ENCODE results near the gene KATNB1. TPM values are rescaled to one million over a fixed set of nuclear protein-coding genes. Genes with fewer than 3 reads are reported as not detected.

KATNB1 gene
- polyA plus RNA-seq, 1 donor from 2014 or later, result 57.9 TPM

- no peak for TF ChIP-seq REST (IDR thresholded peaks at IDR 0.05; ENCODE audit: borderline replicate concordance)
- no peak for TF ChIP-seq CTCF (IDR thresholded peaks at IDR 0.05; ENCODE audit: poor library complexity, severe bottlenecking)
- TF ChIP-seq EP300 (conservative IDR thresholded peaks at IDR 0.05; ENCODE audit: poor library complexity, severe bottlenecking), result no peak
- no peak for TF ChIP-seq MXI1 (conservative IDR thresholded peaks at IDR 0.05; ENCODE audit: poor library complexity, severe bottlenecking)
- TF ChIP-seq RAD21 (conservative IDR thresholded peaks at IDR 0.05), result no peak
- TF ChIP-seq SMC3 (conservative IDR thresholded peaks at IDR 0.05; ENCODE audit: poor library complexity), result no peak
- no peak for TF ChIP-seq EZH2 (IDR thresholded peaks at IDR 0.05; ENCODE audit: borderline replicate concordance, insufficient read depth, low read length, poor library complexity, severe bottlenecking)
- no peak for TF ChIP-seq POLR2AphosphoS5 (IDR thresholded peaks at IDR 0.05)
- no peak for TF ChIP-seq TAF1 (IDR thresholded peaks at IDR 0.05; ENCODE audit: low read depth)
- Histone ChIP-seq H3K79me2 (replicated peaks; ENCODE audit: insufficient read depth, low read length) (no peaks in the 10 kb centered on the region), H3K36me3 (ENCODE audit: insufficient read depth, low read length) (no peaks in the 10 kb centered on the region), H2AFZ (ENCODE audit: low read depth, low read length) (no peak overlapping the region), H3K9me3 (ENCODE audit: low read length) (no peaks in the 10 kb centered on the region), H3K27me3 (ENCODE audit: insufficient read depth, low read depth, low read length) (no peaks in the 10 kb centered on the region), H3K27ac (ENCODE audit: low read length) (no peak overlapping the region), H3F3A (ENCODE audit: insufficient read depth, low read length, poor library complexity, severe bottlenecking) (no peaks in the 10 kb centered on the region), H3K9ac (ENCODE audit: low read length) (no peak overlapping the region), H3K9me2 (ENCODE audit: insufficient read depth, low read length) (no peaks in the 10 kb centered on the region), H4K20me1 (ENCODE audit: insufficient read depth) (no peaks in the 10 kb centered on the region), H3K4me2 (ENCODE audit: low read length) (no peak overlapping the region), H3K4me3 (ENCODE audit: low read length) (no peak overlapping the region)
Measured at GRCh38 chr16:57700781-57701551, 34.6 kb upstream of the KATNB1 start.

GRCh38 chr16:57701759-57702371, 33.7 kb upstream of the KATNB1 start:
- no peak overlapping the region for H3K27ac ChIP-seq (ENCODE audit: low read length)
- H4K20me1 ChIP-seq (ENCODE audit: insufficient read depth), result no peaks in the 10 kb centered on the region
- TF ChIP-seq MXI1 (conservative IDR thresholded peaks at IDR 0.05; ENCODE audit: poor library complexity, severe bottlenecking) (no peak), POLR2AphosphoS5 (IDR thresholded peaks at IDR 0.05) (no peak), EZH2 (IDR thresholded peaks at IDR 0.05; ENCODE audit: borderline replicate concordance, insufficient read depth, low read length, poor library complexity, severe bottlenecking) (no peak), REST (IDR thresholded peaks at IDR 0.05; ENCODE audit: borderline replicate concordance) (no peak), CTCF (IDR thresholded peaks at IDR 0.05; ENCODE audit: poor library complexity, severe bottlenecking) (no peak), TAF1 (IDR thresholded peaks at IDR 0.05; ENCODE audit: low read depth) (no peak), RAD21 (conservative IDR thresholded peaks at IDR 0.05) (no peak), EP300 (conservative IDR thresholded peaks at IDR 0.05; ENCODE audit: poor library complexity, severe bottlenecking) (no peak), SMC3 (conservative IDR thresholded peaks at IDR 0.05; ENCODE audit: poor library complexity) (no peak)
- no peaks in the 10 kb centered on the region for H3K36me3 ChIP-seq (ENCODE audit: insufficient read depth, low read length)
- no peaks in the 10 kb centered on the region for H3K9me3 ChIP-seq (ENCODE audit: low read length)
- H2AFZ ChIP-seq (ENCODE audit: low read depth, low read length), result no peak overlapping the region
- H3K79me2 ChIP-seq (replicated peaks; ENCODE audit: insufficient read depth, low read length), result no peaks in the 10 kb centered on the region
- H3K9me2 ChIP-seq (ENCODE audit: insufficient read depth, low read length), result no peaks in the 10 kb centered on the region
- H3K4me3 ChIP-seq (ENCODE audit: low read length), result no peak overlapping the region
- H3K27me3 ChIP-seq (ENCODE audit: insufficient read depth, low read depth, low read length), result no peaks in the 10 kb centered on the region
- H3K9ac ChIP-seq (ENCODE audit: low read length), result no peak overlapping the region
- H3K4me2 ChIP-seq (ENCODE audit: low read length), result no peak overlapping the region
- H3F3A ChIP-seq (ENCODE audit: insufficient read depth, low read length, poor library complexity, severe bottlenecking), result no peaks in the 10 kb centered on the region

Data from neural cell (in vitro differentiated cells).